H54 (cell line): ENCODE measurements around the gene MTCL1.

Experiments
- DNase-seq: peaks from one replicate; pipeline ENCODE4 v3.0.0; 2011; ENCODE audit warnings: low spot score, mixed read lengths; ENCODE audit not compliant: insufficient read length
- FAIRE-seq: peaks from 3 replicates; lab custom pipeline; 2011; peaks lifted over from hg19 to GRCh38; lab: Jason Lieb, UNC
- POLR2A ChIP-seq: IDR thresholded peaks from 2 replicates; pipeline ENCODE4 v1.6.1; 2011; ENCODE audit warnings: low read depth, mild to moderate bottlenecking, low read length

The MTCL1 gene

DNA sequence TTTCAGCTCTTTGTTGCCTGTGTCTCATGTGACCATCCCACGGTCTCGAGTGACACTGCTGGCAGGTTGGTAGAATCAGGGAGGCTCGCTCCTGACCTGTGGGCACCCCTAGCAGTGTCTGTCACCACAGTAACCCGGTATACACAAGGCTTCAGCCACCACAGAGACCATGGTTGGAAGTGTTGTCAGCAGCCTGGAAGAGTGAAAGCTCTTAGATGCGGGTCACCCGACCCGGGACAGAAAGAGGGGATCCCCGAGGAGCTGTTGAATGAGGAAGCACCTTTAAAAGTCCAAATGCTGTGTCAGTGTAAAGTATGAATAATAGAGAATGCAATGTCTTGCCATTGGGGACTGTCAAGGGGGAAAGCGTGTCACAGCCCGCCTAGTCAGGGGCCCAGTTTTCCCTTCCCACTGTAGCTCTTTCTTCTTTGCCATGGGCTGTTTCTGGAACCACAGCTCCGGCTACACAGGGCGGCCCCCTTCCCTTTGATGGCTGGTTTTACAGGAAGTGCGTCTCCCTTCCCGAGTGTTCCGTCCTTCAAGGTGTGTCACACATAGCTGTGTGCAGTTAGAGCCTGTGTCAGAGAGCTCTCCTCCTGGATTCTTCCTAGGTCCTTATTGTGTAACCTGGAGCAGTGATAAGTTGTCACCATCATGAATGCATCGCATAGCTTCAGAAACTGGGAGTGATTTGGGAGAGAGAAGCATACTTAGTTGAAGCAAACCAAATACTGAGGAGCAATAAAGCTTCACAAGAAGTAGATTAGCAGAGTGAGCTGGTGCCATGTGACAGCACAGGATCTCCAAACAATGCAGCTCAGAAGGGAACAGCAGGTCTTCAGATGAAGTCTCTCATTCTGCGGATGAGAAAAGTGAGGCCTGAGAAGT, 81.4 kb downstream of the MTCL1 start:
- no peak for FAIRE-seq
- no peak for TF ChIP-seq POLR2A
- DNase-seq: no peak

DNA sequence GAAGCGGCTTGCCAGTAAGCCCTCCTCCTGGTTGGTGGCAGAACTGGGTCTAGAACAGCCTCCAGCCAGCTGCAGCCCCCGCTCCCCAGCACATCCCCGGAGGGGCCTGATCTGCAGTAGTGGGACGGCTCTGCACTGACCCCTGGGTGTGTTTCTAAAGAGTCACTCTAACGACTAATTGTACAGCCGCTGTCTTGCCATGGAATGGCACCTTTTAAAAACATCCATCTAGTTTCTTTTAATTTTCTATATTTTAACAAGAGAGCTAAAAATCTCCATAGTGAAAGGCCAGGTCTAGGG, 82.0 kb downstream of the MTCL1 start:
- FAIRE-seq: no peak
- no peak for DNase-seq
- TF ChIP-seq POLR2A: no peak

GRCh38 chr18:8787794-8788193, 82.4 kb downstream of the MTCL1 start:
- FAIRE-seq (no peak), DNase-seq (no peak)
- no peak for TF ChIP-seq POLR2A

DNA sequence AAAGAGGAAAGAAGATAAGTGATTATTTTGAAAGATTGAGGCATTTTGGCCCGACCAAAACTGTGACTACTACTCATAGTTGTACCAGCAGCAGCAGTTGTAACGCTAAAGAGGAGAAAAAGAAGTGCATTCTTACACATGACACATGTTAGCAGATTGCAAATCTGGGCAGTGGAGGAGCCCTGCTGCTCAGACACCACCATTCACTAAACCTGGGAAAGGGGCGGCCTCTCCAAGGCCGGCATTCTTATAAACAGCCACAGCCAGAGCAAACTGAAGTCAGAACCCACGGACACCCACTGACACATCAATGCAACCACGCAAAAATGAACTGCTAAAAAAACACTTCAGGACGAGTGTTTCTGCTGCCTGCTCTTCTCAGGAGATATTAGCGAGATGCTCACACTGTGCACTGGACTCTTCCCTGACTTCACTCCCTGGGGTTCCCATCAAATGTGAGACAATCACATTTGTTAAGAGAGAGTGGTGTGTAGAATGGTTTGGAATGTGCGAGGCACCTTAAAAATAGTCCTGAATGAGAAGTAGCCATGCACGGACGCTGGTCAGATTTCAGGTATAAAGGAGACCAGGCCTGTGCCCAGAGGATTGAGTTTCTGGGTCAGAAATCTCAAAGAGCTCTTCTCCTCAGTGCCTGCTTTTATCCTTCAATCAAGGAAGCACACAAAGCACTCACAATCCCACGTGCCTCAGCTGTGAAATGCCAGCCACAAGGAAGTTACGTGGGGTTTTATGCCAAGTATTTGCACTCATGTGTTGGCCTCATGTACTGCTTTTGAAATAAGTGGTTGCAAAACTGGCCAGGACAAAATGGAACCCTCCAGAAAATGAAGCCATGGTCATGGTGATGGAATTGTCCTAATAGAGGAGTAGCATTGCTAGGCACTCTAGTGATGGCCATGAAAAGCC, 83.4 kb downstream of the MTCL1 start:
- no peak for FAIRE-seq
- no peak for TF ChIP-seq POLR2A
- no peak for DNase-seq

DNA sequence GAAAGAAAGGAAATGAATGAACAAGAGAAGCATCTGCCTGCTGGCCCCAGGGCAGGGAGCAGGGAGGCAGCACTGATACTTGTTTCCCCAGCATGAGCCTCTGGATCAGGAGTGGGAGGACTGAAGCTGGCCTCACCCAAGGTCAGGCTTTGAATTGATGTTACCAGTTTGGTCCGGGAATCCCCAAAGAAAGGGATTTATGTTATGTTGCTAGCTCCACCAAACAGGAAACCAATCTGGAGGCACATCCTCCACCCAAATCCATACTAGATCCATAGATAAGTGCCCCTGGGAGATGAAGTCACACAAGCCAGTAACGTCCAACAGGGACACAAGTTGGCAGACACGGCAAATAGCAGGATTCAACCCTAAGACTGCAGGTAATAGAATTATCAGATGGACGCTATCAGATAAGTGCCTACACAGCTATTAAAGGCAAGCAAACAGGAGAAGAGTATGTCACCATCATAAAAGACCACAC, 85.9 kb downstream of the MTCL1 start:
- FAIRE-seq (no peak), DNase-seq (no peak)
- TF ChIP-seq POLR2A: no peak

GRCh38 chr18:8792688-8793316, 87.4 kb downstream of the MTCL1 start:
- no peak for FAIRE-seq
- TF ChIP-seq POLR2A: no peak

GRCh38 chr18:8793445-8794155, 88.2 kb downstream of the MTCL1 start:
- TF ChIP-seq POLR2A: no peak
- FAIRE-seq: no peak
- no peak for DNase-seq

More at GRCh38 chr18:8792688-8793316, 87.4 kb downstream of the MTCL1 start:
- DNase-seq: no peak

- no peak for FAIRE-seq
- DNase-seq: no peak
- TF ChIP-seq POLR2A: no peak
Measured at GRCh38 chr18:8794156-8794933, 89.0 kb downstream of the MTCL1 start.

DNA sequence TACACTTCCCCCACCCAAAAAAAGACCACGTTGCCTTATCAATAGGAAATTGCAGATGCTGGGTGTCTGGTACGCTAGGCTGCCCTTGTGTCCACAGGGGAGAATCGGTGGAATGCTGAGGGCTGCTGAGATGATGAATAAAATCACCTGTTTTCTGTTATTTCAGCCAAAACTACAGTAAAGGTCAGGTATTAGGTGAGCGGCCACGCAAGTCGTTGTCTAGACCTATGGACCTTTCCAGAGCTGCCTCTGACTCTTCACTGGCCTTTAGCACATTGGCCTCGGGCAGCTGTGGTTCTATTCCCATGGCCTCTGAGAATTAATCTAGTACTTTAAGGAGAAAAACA, 89.6 kb downstream of the MTCL1 start:
- TF ChIP-seq POLR2A: no peak
- FAIRE-seq: no peak

DNA sequence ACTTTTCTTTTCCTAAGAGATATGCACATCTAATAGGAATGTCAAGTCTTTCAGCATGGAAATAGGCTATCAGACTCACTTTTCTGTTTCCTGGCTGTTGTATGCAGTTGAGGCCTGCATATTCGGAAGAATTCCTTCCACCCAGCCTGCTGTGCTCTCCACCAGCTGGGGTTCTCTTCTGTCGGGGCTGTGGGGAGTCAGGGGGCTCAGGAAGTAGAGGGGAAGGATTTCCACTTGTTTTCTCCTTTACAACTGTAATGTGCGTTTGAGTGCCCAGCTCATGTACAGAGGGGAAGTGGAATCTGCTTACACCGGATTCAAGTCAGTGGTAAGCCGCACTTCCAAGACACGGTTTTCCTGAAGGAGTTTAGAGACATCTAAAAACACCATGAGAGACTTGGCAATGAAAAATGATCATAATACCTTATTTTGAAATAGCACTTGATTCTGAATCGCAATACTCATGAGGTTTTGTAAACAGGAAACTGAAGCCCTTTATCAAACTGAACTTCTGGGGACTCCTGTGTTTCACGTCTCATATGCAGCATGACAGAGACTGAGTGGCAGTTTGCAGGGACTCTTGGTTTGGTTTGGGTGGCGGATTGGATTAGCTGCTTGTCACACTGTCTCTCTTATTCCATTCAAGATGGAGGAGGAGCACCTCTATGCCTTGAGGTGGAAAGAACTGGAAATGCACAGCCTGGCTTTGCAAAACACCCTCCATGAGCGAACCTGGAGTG, 90.4 kb downstream of the MTCL1 start:
- no peak for FAIRE-seq
- no peak for TF ChIP-seq POLR2A
- no peak for DNase-seq

More for the DNA sequence above, 89.6 kb downstream of the MTCL1 start:
- no peak for DNase-seq

DNA sequence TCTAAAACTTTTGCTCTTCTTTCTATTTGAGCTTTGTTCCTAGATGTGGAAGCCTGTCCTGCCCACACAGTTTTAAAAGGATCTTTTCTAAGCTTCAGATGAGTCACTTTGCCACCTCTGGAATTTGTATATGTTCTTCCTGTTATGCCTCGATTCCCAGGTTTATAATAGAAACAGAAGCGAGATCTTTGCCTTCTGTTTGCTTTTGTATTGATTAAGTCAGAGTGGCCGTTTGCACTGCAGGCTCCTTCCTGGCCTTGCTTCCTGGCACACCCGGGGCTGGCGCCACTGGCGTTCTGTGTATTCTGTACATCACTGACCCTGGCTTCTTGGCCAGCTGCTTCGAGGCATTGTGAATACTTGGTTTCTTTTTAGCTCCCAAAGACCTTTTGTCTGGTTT, 91.8 kb downstream of the MTCL1 start:
- no peak for TF ChIP-seq POLR2A
- FAIRE-seq (no peak), DNase-seq (no peak)

GRCh38 chr18:8799001-8799400, 93.6 kb downstream of the MTCL1 start:
- no peak for FAIRE-seq
- TF ChIP-seq POLR2A: no peak
- no peak for DNase-seq
